ENCODE results near the gene EHD1.

The EHD1 gene

DNA sequence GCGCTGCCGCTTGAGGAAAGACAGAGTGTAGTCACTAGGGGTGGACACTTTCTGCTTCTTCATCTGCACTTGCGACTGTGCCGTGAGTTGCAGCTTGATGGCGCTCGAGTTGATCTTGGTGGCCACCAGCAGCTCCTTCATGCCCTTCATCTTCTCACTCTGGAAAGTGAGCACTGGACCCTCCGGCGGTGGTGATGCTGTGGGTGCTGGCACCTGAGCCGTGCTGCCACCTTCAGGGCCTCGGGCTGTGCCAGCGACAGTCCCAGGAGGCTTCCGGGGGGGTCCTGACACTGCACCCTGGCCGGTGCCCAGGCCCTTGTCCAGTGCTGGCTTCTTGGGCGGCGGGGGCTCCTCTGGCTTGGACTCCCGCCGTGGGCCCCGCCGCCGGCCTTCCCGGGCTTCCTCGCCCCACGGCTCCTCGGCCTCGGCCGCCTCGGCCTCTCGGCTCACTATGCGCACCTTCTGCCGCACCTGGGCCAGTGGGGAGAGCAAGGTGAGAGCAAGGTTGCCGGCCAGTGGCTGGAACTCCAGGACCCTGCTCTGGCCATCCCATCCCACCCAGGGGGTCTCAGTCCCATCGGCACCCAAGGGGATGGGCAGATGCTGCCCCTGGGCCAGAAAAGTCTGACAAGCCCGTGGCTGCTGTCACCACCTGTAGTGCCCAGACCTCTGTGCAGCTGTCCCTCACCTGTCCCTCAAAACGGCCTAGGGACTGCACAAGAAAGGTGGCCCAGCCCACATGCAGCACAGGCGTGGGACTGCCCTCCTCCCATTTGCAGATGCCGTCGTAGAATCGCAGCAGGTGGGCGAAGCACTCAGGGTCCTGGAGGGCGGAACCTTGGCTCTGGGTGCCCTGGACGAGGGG lies 73.8 kb downstream of the EHD1 start:
- Histone ChIP-seq H3K4me3 (ENCODE audit: low read length) (no peak overlapping the region; the same call in 1 of the 2 replicates), H3K4me2 (ENCODE audit: low read length) (peak overlapping the region; percentile 70; the same call in 1 of the 2 replicates), H3K4me1 (ENCODE audit: control insufficient read depth, low read length) (peaks cover 53% of the 10 kb centered on the region), H3K27me3 (ENCODE audit: control insufficient read depth, low read length) (no peaks in the 10 kb centered on the region), H4K20me1 (ENCODE audit: control insufficient read depth, insufficient read depth, low read depth, low read length) (no peaks in the 10 kb centered on the region), H3K9me2 (replicated peaks; ENCODE audit: control insufficient read depth, low read length) (no peaks in the 10 kb centered on the region), H3K36me3 (ENCODE audit: control insufficient read depth, low read length) (peaks cover 83% of the 10 kb centered on the region), H3F3A (ENCODE audit: control insufficient read depth, insufficient read depth) (peaks cover 18% of the 10 kb centered on the region), H3K9me3 (ENCODE audit: control insufficient read depth, insufficient read depth, low read length) (no peaks in the 10 kb centered on the region), H3K27ac (ENCODE audit: low read depth, low read length) (no peak overlapping the region), H3K79me2 (ENCODE audit: control insufficient read depth, low read length) (peaks cover 38% of the 10 kb centered on the region)
- no peak for TF ChIP-seq EZH2phosphoT487 (IDR thresholded peaks at IDR 0.05; ENCODE audit: borderline replicate concordance, low read length)
- TF ChIP-seq, protein P1, sequence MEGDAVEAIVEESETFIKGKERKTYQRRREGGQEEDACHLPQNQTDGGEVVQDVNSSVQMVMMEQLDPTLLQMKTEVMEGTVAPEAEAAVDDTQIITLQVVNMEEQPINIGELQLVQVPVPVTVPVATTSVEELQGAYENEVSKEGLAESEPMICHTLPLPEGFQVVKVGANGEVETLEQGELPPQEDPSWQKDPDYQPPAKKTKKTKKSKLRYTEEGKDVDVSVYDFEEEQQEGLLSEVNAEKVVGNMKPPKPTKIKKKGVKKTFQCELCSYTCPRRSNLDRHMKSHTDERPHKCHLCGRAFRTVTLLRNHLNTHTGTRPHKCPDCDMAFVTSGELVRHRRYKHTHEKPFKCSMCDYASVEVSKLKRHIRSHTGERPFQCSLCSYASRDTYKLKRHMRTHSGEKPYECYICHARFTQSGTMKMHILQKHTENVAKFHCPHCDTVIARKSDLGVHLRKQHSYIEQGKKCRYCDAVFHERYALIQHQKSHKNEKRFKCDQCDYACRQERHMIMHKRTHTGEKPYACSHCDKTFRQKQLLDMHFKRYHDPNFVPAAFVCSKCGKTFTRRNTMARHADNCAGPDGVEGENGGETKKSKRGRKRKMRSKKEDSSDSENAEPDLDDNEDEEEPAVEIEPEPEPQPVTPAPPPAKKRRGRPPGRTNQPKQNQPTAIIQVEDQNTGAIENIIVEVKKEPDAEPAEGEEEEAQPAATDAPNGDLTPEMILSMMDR (IDR thresholded peaks at IDR 0.05; ENCODE audit: low read depth, low read length, poor library complexity, severe bottlenecking), result no peak

DNA sequence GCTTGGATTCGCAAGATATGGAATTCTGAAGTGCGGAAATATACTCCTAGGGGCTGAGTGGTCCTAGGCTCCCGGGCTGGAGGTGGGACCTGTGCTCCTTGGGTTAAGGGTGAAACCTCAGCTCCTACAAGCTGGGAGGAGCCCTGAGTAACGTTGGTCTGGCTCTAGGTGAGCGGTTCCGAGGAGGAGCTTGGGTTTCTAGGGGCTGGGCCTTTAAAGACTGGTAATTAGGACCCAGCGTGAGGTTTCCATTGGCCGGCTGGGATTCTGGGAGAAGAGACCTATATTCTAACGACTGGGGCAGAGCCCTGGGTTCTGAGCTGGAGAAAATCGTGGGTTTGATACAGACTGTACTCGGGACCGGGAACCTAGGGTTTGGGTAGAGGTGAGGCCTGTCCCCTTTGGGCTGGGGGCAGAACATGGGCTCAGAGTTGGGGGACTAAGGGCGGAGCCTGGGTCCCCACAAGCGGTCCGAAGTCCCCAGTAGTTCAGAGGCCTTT lies 74.5 kb downstream of the EHD1 start:
- peaks cover 52% of the 10 kb centered on the region for H3K4me1 ChIP-seq (ENCODE audit: control insufficient read depth, low read length)
- H4K20me1 ChIP-seq (ENCODE audit: control insufficient read depth, insufficient read depth, low read depth, low read length), result no peaks in the 10 kb centered on the region
- H3K9me3 ChIP-seq (ENCODE audit: control insufficient read depth, insufficient read depth, low read length), result no peaks in the 10 kb centered on the region
- H3F3A ChIP-seq (ENCODE audit: control insufficient read depth, insufficient read depth), result peaks cover 19% of the 10 kb centered on the region
- H3K4me2 ChIP-seq (ENCODE audit: low read length), result peak overlapping the region; percentile 70
- no peaks in the 10 kb centered on the region for H3K27me3 ChIP-seq (ENCODE audit: control insufficient read depth, low read length)
- H3K79me2 ChIP-seq (ENCODE audit: control insufficient read depth, low read length), result peaks cover 31% of the 10 kb centered on the region
- peak overlapping the region; percentile 69 for H3K4me3 ChIP-seq (ENCODE audit: low read length)
- H3K9me2 ChIP-seq (replicated peaks; ENCODE audit: control insufficient read depth, low read length), result no peaks in the 10 kb centered on the region
- H3K27ac ChIP-seq (ENCODE audit: low read depth, low read length), result peak overlapping the region; percentile 59
- H3K36me3 ChIP-seq (ENCODE audit: control insufficient read depth, low read length), result peaks cover 85% of the 10 kb centered on the region
- TF ChIP-seq EZH2phosphoT487 (IDR thresholded peaks at IDR 0.05; ENCODE audit: borderline replicate concordance, low read length), result no peak
- TF ChIP-seq, protein P1 (IDR thresholded peaks at IDR 0.05; ENCODE audit: low read depth, low read length, poor library complexity, severe bottlenecking), result no peak

DNA sequence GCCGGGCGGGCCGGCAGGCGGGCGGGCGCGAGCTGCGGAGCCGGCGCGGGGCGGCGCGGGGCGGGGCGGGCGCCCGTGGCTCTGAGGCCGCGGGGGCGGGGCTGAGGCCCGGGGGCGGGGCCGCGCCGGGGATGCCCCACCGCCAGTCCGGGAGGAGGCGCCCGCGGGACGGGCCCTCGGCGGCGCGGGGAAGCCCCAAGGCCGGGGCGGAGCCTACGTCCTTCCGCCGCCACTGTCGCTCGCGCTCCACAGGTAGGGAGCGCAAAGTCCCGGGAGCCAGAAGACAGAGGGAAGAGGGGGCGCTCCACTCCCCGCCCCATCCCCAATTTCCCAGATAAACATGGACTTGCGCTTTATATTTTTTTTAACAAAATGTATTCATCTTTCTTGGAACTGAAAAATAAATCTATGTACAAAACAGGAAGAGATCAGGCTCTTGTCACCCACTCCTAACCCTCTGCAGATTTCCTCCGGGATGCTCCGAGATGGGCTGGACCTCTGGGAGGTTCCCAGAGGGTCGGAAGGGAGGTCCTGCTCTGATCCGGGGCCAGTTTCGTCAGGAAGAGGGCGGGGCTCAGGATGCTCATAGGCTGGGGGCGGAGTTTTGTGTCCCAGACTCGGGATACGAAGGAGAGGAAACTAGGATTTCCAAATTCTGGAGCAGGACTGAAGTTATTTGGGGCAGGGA lies 75.1 kb downstream of the EHD1 start, which contains the start of gene MAP4K2:
Gene MAP4K2 (minus strand): TSS at position 57 of the 688 bp plus-strand sequence. CDS start 65 bp downstream, outside the sequence.
- Histone ChIP-seq H3K9me2 (replicated peaks; ENCODE audit: control insufficient read depth, low read length) (no peaks in the 10 kb centered on the region), H3K4me1 (ENCODE audit: control insufficient read depth, low read length) (peaks cover 49% of the 10 kb centered on the region), H3K27me3 (ENCODE audit: control insufficient read depth, low read length) (no peaks in the 10 kb centered on the region), H4K20me1 (ENCODE audit: control insufficient read depth, insufficient read depth, low read depth, low read length) (no peaks in the 10 kb centered on the region), H3F3A (ENCODE audit: control insufficient read depth, insufficient read depth) (peaks cover 19% of the 10 kb centered on the region), H3K27ac (ENCODE audit: low read depth, low read length) (peak within 1 kb of the TSS; percentile 86), H3K9me3 (ENCODE audit: control insufficient read depth, insufficient read depth, low read length) (no peaks in the 10 kb centered on the region), H3K4me2 (ENCODE audit: low read length) (peak within 1 kb of the TSS; percentile 96), H3K79me2 (ENCODE audit: control insufficient read depth, low read length) (peaks cover 27% of the 10 kb centered on the region), H3K4me3 (ENCODE audit: low read length) (peak within 1 kb of the TSS; percentile 99), H3K36me3 (ENCODE audit: control insufficient read depth, low read length) (peaks cover 87% of the 10 kb centered on the region)
- TF ChIP-seq, protein P1 (IDR thresholded peaks at IDR 0.05; ENCODE audit: low read depth, low read length, poor library complexity, severe bottlenecking), result peak; percentile 28
- TF ChIP-seq EZH2phosphoT487 (IDR thresholded peaks at IDR 0.05; ENCODE audit: borderline replicate concordance, low read length), result no peak
